H1 (cell line): Measurements from ENCODE around the gene KCNN4.

Experiments used
- CHD1 ChIP-seq: IDR thresholded peaks from 2 replicates; pipeline ENCODE4 v1.6.1; 2012; ENCODE audit warnings: low read depth, low read length, improper control_type of control experiment
- CREB1 ChIP-seq: IDR thresholded peaks from 2 replicates; pipeline ENCODE4 v1.6.1; 2012; ENCODE audit warnings: inconsistent platforms
- CTCF ChIP-seq, 3 experiments: IDR thresholded peaks; 1 replicate in 2 of 3; 2 replicates in 1 of 3; pipeline versions ENCODE4 v1.5.1 to v1.6.1; 2011; ENCODE audit warnings: low read length in 3 of 3, mild to moderate bottlenecking in 3 of 3, inconsistent platforms in 2 of 3, low read depth in 1 of 3, moderate library complexity in 1 of 3; ENCODE audit not compliant: insufficient read depth in 1 of 3; ENCODE audit errors: control extremely low read depth in 1 of 3
- EGR1 ChIP-seq: IDR thresholded peaks from 2 replicates; pipeline ENCODE4 v1.6.1; 2011; ENCODE audit warnings: low read depth, low read length, borderline replicate concordance
- JUN ChIP-seq: IDR thresholded peaks from 2 replicates; pipeline ENCODE4 v1.6.1; 2011; ENCODE audit warnings: low read depth, mild to moderate bottlenecking, improper control_type of control experiment, low read length
- KDM1A ChIP-seq: fragments of 200-600, 300-600 bp; sonication (generic); IDR thresholded peaks from 2 replicates; pipeline ENCODE4 v1.7.1; 2016; ENCODE audit warnings: mild to moderate bottlenecking, low read length, borderline replicate concordance
- POLR2A ChIP-seq, 2 experiments: IDR thresholded peaks; 1 replicate in 1 of 2; 2 replicates in 1 of 2; pipeline ENCODE4 v1.6.1; 2011; ENCODE audit warnings: low read depth in 2 of 2, low read length in 2 of 2, mild to moderate bottlenecking in 2 of 2; ENCODE audit errors: control extremely low read depth in 1 of 2
- POLR2AphosphoS5 ChIP-seq: IDR thresholded peaks from 2 replicates; pipeline ENCODE4 v1.6.1; 2011; ENCODE audit warnings: low read depth, low read length
- TAF1 ChIP-seq: IDR thresholded peaks from 2 replicates; pipeline ENCODE4 v1.6.1; 2011; ENCODE audit warnings: mild to moderate bottlenecking, low read depth, low read length

- no peak for TF ChIP-seq KDM1A
- no peak for TF ChIP-seq JUN
- no peak for TF ChIP-seq CHD1
- TF ChIP-seq POLR2A (IDR thresholded peaks at IDR 0.05; ENCODE audit: control extremely low read depth in 1 of 2, low read depth in 2 of 2, low read length in 2 of 2) = no peak
- TF ChIP-seq CTCF (IDR thresholded peaks at IDR 0.05; ENCODE audit: control extremely low read depth in 1 of 3, insufficient read depth in 1 of 3, low read depth in 1 of 3, low read length in 3 of 3) = no peak
- TF ChIP-seq POLR2AphosphoS5 = no peak
- no peak for TF ChIP-seq CREB1
- no peak for TF ChIP-seq EGR1
- TF ChIP-seq TAF1 = no peak
These were observed 32.6 kb downstream of the KCNN4 start for GRCh38 chr19:43748205-43748594.
